Astrocyte (in vitro differentiated cells and primary cell): ENCODE measurements around the gene BRSK1. TPM values are rescaled to one million over a fixed set of nuclear protein-coding genes. Genes with fewer than 3 reads are reported as not detected.

Experiments
- DNase-seq: peaks from one replicate; pipeline ENCODE4 v3.0.0-alpha.2; 2010; ENCODE audit warnings: low read depth
- FAIRE-seq: peaks from 2 replicates; lab custom pipeline; 2011; peaks lifted over from hg19 to GRCh38; lab: Jason Lieb, UNC
- H2AFZ ChIP-seq: 2 replicates; pipeline ENCODE4 v1.6.0; 2012; ENCODE audit warnings: low read depth, low read length, inconsistent platforms
- H3K27ac ChIP-seq: 2 replicates; pipeline ENCODE4 v1.5.1; 2011; ENCODE audit warnings: low read depth, low read length, inconsistent platforms
- H3K27me3 ChIP-seq: 2 replicates; pipeline ENCODE4 v1.6.0; 2011; ENCODE audit warnings: low read length, inconsistent platforms; ENCODE audit not compliant: insufficient read depth
- H3K36me3 ChIP-seq: 2 replicates; pipeline ENCODE4 v1.5.1; 2011; ENCODE audit warnings: low read length, inconsistent platforms; ENCODE audit not compliant: insufficient read depth
- H3K4me1 ChIP-seq: 2 replicates; pipeline ENCODE4 v1.5.1; 2011; ENCODE audit warnings: low read length, inconsistent platforms; ENCODE audit not compliant: insufficient read depth
- H3K4me2 ChIP-seq: 2 replicates; pipeline ENCODE4 v1.6.0; 2012; ENCODE audit warnings: low read length, inconsistent platforms
- H3K4me3 ChIP-seq: 2 replicates; pipeline ENCODE4 v1.5.1; 2011; ENCODE audit warnings: low read depth, mild to moderate bottlenecking, low read length, inconsistent platforms; ENCODE audit not compliant: insufficient read depth
- H3K79me2 ChIP-seq: 2 replicates; pipeline ENCODE4 v1.6.0; 2012; ENCODE audit warnings: mild to moderate bottlenecking, low read length, inconsistent platforms; ENCODE audit not compliant: insufficient read depth
- H3K9ac ChIP-seq: 2 replicates; pipeline ENCODE4 v1.6.0; 2012; ENCODE audit warnings: mild to moderate bottlenecking, low read length, inconsistent platforms
- H3K9me3 ChIP-seq: 2 replicates; pipeline ENCODE4 v1.5.1; 2012; ENCODE audit warnings: low read depth, mild to moderate bottlenecking, low read length, inconsistent platforms; ENCODE audit not compliant: insufficient read depth
- H4K20me1 ChIP-seq: 2 replicates; pipeline ENCODE4 v1.6.0; 2012; ENCODE audit warnings: low read length, inconsistent platforms; ENCODE audit not compliant: insufficient read depth
- H3K27ac Mint-ChIP-seq: one replicate; pipeline ENCODE4 v1.8.0; 2021; ENCODE audit warnings: mild to moderate bottlenecking, mixed read lengths; ENCODE audit not compliant: unreplicated experiment
- H3K27me3 Mint-ChIP-seq: one replicate; pipeline ENCODE4 v1.8.0; 2021; ENCODE audit warnings: low read depth, mixed read lengths; ENCODE audit not compliant: unreplicated experiment
- H3K36me3 Mint-ChIP-seq: one replicate; pipeline ENCODE4 v1.8.0; 2021; ENCODE audit warnings: low read depth, mixed read lengths; ENCODE audit not compliant: unreplicated experiment
- H3K4me1 Mint-ChIP-seq: one replicate; pipeline ENCODE4 v1.8.0; 2021; ENCODE audit warnings: low read depth, mixed read lengths; ENCODE audit not compliant: unreplicated experiment
- H3K4me3 Mint-ChIP-seq: one replicate; pipeline ENCODE4 v1.8.0; 2021; ENCODE audit warnings: mild to moderate bottlenecking, moderate library complexity, mixed read lengths; ENCODE audit not compliant: unreplicated experiment
- H3K9me3 Mint-ChIP-seq: one replicate; pipeline ENCODE4 v1.8.0; 2021; ENCODE audit warnings: mild to moderate bottlenecking, mixed read lengths; ENCODE audit not compliant: unreplicated experiment
- EZH2 ChIP-seq: IDR thresholded peaks from 2 replicates; pipeline ENCODE4 v1.6.1; 2012; ENCODE audit warnings: mild to moderate bottlenecking, low read length, inconsistent platforms; ENCODE audit not compliant: insufficient read depth
- total RNA-seq: library from RNA; stranded (reverse); gene quantifications from 2 replicates; pipeline ENCODE4 v1.2.1, GENCODE V29; 2021
- TF ChIP-seq, protein P1 (sequence below): IDR thresholded peaks from 2 replicates; pipeline ENCODE4 v1.5.1; 2011; ENCODE audit warnings: low read depth, mild to moderate bottlenecking, inconsistent platforms, low read length, moderate library complexity; ENCODE audit not compliant: insufficient read depth

The BRSK1 gene
- total RNA-seq, 1 donor from 2014 or later = 18.8 TPM

DNA sequence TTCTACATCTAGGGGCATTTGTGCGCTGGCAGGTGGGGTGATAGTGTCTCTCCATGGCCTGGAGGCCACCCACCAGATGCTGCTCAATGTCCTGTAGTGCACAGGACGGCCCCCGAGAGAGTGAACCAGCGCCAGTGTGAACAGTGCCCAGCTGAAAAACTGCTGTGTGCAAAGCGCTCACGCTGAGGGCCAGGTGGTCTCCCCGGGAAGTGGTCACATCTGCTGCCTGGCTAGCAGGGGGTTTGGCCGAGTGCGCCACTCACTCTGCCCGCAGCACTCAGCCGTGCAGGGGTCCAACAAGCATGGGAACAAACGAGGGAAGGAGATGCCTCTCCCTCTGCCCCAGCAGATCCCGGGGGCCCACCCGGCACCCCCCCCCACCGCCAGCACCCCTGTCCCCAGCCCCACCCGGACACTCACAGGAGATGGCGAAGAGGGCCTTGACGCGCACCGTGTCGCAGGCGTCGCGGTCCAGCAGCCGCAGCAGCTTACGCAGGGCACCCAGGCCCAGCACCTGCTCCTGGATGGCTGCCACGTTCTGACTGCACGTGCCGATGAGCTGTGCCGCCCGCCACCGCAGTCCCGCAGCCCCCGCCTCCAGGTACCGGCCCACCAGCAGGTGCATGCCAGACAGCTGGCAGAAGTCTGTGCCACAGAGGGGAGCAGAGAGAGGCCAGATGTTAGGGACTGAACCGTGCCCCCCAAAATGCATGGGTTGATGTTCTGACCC lies 9.7 kb upstream of the BRSK1 start:
- no peaks in the 10 kb centered on the region for H3K9me3 Mint-ChIP-seq
- no peak overlapping the region for H2AFZ ChIP-seq

DNA sequence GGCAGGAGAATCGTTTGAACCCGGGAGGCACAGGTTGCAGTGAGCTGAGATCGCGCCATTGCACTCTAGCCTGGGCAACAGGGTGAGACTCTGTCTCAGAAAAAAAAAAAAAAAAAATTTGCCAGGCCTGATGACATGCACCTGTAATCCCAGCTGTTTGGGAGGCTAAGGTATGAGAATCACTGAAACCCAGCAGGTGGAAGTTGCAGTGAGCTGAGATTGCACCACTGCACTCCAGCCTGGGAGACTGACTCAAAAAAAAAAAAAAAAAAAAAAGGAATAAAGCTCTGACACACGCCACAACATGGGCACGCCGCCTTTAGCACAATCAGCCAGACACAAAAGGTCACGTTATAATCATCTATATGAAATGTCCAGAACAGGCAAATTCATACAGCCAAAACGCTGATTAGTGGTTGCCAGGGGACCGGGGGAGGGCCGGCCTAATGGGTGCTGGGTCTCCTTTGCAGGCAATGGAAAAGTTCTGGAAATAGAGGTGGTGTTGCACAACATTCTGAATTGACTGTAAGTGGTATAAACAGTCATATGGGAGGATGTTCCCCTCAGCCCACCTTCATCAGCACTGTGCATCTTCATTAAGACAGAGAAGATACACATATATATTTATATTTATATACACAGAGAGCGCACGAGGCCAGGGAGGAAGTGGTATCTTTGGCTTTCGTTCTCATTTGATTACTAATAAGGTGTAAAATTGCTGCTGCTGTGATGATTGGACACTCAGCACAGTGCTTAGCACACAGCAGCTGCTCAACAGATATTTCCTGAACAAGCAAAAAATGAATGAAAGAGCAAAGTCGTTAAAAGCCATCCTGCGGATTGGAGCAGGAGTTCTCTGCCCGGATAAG lies 7.7 kb upstream of the BRSK1 start:
- Histone ChIP-seq H4K20me1 (no peaks in the 10 kb centered on the region), H3K4me3 (no peak overlapping the region), H3K9me3 (no peaks in the 10 kb centered on the region), H3K36me3 (no peaks in the 10 kb centered on the region), H3K9ac (no peak overlapping the region), H3K27me3 (no peaks in the 10 kb centered on the region), H3K4me2 (no peak overlapping the region), H3K79me2 (peaks cover 3% of the 10 kb centered on the region), H3K4me1 (peaks cover 3% of the 10 kb centered on the region), H3K27ac (no peak overlapping the region), H2AFZ (no peak overlapping the region)
- no peak overlapping the region for H3K27ac Mint-ChIP-seq
- H3K36me3 Mint-ChIP-seq = peaks cover 16% of the 10 kb centered on the region
- no peak for FAIRE-seq
- H3K4me3 Mint-ChIP-seq = no peak overlapping the region
- no peaks in the 10 kb centered on the region for H3K4me1 Mint-ChIP-seq
- no peak for TF ChIP-seq EZH2
- TF ChIP-seq, protein P1, sequence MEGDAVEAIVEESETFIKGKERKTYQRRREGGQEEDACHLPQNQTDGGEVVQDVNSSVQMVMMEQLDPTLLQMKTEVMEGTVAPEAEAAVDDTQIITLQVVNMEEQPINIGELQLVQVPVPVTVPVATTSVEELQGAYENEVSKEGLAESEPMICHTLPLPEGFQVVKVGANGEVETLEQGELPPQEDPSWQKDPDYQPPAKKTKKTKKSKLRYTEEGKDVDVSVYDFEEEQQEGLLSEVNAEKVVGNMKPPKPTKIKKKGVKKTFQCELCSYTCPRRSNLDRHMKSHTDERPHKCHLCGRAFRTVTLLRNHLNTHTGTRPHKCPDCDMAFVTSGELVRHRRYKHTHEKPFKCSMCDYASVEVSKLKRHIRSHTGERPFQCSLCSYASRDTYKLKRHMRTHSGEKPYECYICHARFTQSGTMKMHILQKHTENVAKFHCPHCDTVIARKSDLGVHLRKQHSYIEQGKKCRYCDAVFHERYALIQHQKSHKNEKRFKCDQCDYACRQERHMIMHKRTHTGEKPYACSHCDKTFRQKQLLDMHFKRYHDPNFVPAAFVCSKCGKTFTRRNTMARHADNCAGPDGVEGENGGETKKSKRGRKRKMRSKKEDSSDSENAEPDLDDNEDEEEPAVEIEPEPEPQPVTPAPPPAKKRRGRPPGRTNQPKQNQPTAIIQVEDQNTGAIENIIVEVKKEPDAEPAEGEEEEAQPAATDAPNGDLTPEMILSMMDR = no peak
- H3K27me3 Mint-ChIP-seq = no peaks in the 10 kb centered on the region
- no peaks in the 10 kb centered on the region for H3K9me3 Mint-ChIP-seq
- no peak for DNase-seq

More for the DNA sequence above, 9.7 kb upstream of the BRSK1 start:
- H3K4me2 ChIP-seq = no peak overlapping the region
- H3K79me2 ChIP-seq = no peaks in the 10 kb centered on the region
- FAIRE-seq (no peak), DNase-seq (no peak)
- H3K4me1 ChIP-seq = peaks cover 2% of the 10 kb centered on the region
- no peak overlapping the region for H3K27ac ChIP-seq
- no peaks in the 10 kb centered on the region for H3K9me3 ChIP-seq
- Mint-ChIP-seq H3K27me3 (no peaks in the 10 kb centered on the region), H3K36me3 (peaks cover 18% of the 10 kb centered on the region), H3K4me3 (no peak overlapping the region), H3K27ac (no peak overlapping the region), H3K4me1 (no peaks in the 10 kb centered on the region)
- TF ChIP-seq, protein P1 = no peak
- TF ChIP-seq EZH2 = no peak
- H3K9ac ChIP-seq = no peak overlapping the region
- H3K36me3 ChIP-seq = no peaks in the 10 kb centered on the region
- no peak overlapping the region for H3K4me3 ChIP-seq
- no peaks in the 10 kb centered on the region for H4K20me1 ChIP-seq
- H3K27me3 ChIP-seq = no peaks in the 10 kb centered on the region
